PFSK-1 (cell line): ENCODE measurements around the gene VNN1.

Experiments used
- FOXP2 ChIP-seq: optimal IDR thresholded peaks from 2 replicates; pipeline ENCODE3; 2011; ENCODE audit warnings: borderline replicate concordance, control low read depth, inconsistent platforms; ENCODE audit not compliant: insufficient read depth; ENCODE audit errors: extremely low read length, extremely low read depth
- POLR2AphosphoS5 ChIP-seq: IDR thresholded peaks from 2 replicates; pipeline ENCODE4 v1.6.1; 2012; ENCODE audit warnings: low read depth, mild to moderate bottlenecking, control low read depth, low read length, moderate library complexity
- REST ChIP-seq, 2 experiments: IDR thresholded peaks; 2 replicates each; pipeline versions ENCODE4 v1.6.1 to v1.8.0; 2011 to 2012; ENCODE audit warnings: low read depth in 2 of 2, low read length in 2 of 2, control low read depth in 1 of 2, inconsistent platforms in 1 of 2, mild to moderate bottlenecking in 1 of 2, moderate library complexity in 1 of 2; ENCODE audit not compliant: insufficient read depth in 1 of 2
- SIN3A ChIP-seq: IDR thresholded peaks from 2 replicates; pipeline ENCODE4 v1.6.1; 2012; ENCODE audit warnings: mild to moderate bottlenecking, low read length, moderate library complexity, borderline replicate concordance; ENCODE audit not compliant: insufficient read depth
- TAF1 ChIP-seq: IDR thresholded peaks from 2 replicates; pipeline ENCODE4 v1.6.1; 2012; ENCODE audit warnings: low read length, control low read depth, borderline replicate concordance; ENCODE audit not compliant: insufficient read depth

Gene VNN1

GRCh38 chr6:132708771-132709170 lies 5.1 kb downstream of the VNN1 start:
- TF ChIP-seq REST (IDR thresholded peaks at IDR 0.05; ENCODE audit: insufficient read depth in 1 of 2, low read depth in 2 of 2, low read length in 2 of 2) = no peak
- TF ChIP-seq TAF1 = no peak
- no peak for TF ChIP-seq POLR2AphosphoS5
- TF ChIP-seq SIN3A = no peak
- no peak for TF ChIP-seq FOXP2

- TF ChIP-seq FOXP2 = no peak
These were observed 5.9 kb downstream of the VNN1 start for GRCh38 chr6:132708002-132708401.

GRCh38 chr6:132703936-132704335 lies 9.9 kb downstream of the VNN1 start:
- TF ChIP-seq POLR2AphosphoS5 (no peak), SIN3A (no peak), REST (IDR thresholded peaks at IDR 0.05; ENCODE audit: insufficient read depth in 1 of 2, low read depth in 2 of 2, low read length in 2 of 2) (no peak), TAF1 (no peak), FOXP2 (no peak)

GRCh38 chr6:132698608-132699007 lies 15.2 kb downstream of the VNN1 start:
- TF ChIP-seq REST (IDR thresholded peaks at IDR 0.05; ENCODE audit: insufficient read depth in 1 of 2, low read depth in 2 of 2, low read length in 2 of 2) = no peak
- TF ChIP-seq POLR2AphosphoS5 = no peak
- TF ChIP-seq FOXP2 = no peak
- no peak for TF ChIP-seq SIN3A
- no peak for TF ChIP-seq TAF1

- TF ChIP-seq FOXP2 (no peak), TAF1 (no peak), SIN3A (no peak), REST (IDR thresholded peaks at IDR 0.05; ENCODE audit: insufficient read depth in 1 of 2, low read depth in 2 of 2, low read length in 2 of 2) (no peak)
These were observed 18.1 kb downstream of the VNN1 start for GRCh38 chr6:132695773-132696172.
